ENCODE measurements around the gene PDZD2.

PDZD2 gene

DNA sequence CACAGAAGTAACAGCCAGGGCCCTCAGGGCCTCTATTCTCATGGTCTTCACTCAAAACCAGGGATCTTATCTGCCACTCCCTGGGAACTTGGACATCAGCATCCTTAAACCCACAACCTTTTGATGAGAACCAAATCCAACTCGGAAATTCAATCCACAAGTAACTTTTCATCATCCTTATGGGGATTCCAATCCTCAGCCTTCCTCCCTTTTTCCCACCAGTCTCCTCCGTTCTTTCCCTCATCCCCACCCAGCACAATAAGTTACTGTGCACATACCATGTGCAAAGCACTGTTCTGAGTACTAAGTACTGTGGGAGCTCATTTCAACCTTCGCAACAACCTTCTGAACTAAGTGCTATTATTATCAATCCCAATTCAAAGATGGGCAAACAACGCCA is 518.1 kb downstream of the PDZD2 start:
- no peak for DNase-seq

DNA sequence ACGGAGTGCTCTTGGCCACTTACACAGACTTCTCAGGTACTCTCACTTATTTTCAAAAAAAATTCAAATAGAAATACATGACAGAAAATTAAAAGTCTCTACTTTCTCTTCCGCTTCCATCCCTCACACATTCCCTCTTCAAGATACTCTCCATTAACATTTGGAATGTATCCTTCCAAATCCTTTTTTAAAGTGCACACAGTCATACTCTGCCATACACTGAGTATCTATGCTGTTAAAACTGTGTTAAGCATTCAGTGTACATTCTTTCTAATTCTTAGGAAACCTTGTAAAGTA is 519.7 kb downstream of the PDZD2 start:
- DNase-seq, result no peak

DNA sequence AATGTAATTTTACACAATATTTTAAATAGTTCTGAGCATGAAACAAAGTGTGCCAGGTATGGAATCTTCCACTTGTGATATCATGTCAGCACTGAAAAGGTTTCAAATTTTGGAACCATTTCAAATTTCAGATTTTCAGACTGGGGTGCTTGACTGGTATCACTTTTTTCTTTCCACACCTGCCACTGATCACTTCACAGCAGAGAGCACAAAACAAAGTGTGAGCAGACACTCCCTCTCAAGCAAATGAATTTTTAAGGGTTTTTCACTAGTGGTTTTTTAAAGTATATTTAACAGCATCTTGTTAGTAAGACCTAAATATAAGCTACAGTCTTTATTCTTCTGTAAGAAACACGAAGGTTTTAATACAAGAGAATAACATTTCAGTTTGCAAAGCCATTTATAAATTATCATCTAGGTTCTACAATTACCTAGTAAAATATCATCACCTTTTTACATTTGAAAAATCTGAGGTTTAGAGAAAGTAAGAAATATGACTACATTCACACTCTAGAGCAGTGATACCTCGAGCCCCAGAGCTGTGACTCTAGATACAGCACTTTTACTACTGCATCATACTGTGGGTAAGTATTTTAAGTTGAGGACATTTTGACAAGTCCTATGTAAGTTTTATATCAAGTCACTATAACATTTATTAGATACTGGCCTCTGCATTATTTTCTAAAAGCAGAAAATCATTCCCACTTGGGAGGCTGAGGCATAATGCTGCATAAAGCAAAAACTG is 520.6 kb downstream of the PDZD2 start:
- DNase-seq, result no peak

DNA sequence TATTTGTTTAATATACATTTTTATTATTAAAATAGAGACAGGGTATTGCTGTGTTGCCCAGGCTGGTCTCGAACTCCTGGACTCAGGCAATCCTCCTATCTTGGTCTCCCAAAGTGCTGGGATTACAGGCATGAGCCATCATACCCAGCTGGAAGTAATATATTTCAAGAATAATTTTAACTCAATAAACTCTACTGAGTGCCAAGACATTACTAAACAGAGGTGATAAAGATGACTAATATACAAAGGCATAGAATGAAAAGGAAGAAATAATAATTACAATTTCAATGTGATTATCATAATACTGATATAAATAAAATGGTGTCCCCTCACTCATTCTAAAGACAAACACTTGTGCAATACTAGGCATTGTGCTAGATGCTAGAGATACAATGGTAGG is 521.3 kb downstream of the PDZD2 start:
- no peak for DNase-seq

Measured in NCI-H1105 (cell line).